Eye (tissue), 1 donor: ENCODE data around the gene ACAA1.
"Not testable (repeated sequence)": the region's sequence is repeated elsewhere in the genome, so short reads cannot be mapped to it uniquely, and the experiment has no call there.

Experiments used
- DNase-seq: peaks from one replicate; pipeline ENCODE4 v3.0.0-alpha.2; 2015

ACAA1 gene

GRCh38 chr3:38153221-38153620 lies 16.3 kb upstream of the ACAA1 start:
- no peak for DNase-seq

DNA sequence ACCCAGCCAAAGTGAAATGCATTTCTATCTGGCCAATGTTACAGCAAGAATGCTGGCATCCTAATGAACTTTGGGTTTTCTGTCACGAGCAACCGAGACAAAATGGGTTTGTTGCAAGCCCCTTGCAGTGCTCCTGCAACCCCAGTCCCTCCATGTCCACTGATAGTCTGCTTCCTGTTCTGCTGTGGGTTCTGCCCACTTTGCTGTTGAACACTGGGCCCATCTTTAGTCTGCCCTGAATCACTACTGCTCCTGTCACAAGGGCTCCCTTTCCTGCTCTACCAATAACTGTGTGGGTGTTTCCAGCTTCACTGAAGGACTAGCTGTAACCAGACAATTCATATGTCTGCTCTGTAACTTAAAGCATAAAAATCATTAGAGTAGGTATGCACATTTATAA lies 15.7 kb upstream of the ACAA1 start:
- DNase-seq = no peak

- no peak for DNase-seq
Measured at GRCh38 chr3:38151667-38152265, 14.8 kb upstream of the ACAA1 start.

GRCh38 chr3:38150780-38151528 lies 14.0 kb upstream of the ACAA1 start:
- no peak for DNase-seq

GRCh38 chr3:38149708-38150107 lies 12.8 kb upstream of the ACAA1 start:
- DNase-seq = no peak

GRCh38 chr3:38148311-38148882 lies 11.5 kb upstream of the ACAA1 start:
- DNase-seq = no peak

- no peak for DNase-seq
Measured at GRCh38 chr3:38147421-38147820, 10.5 kb upstream of the ACAA1 start.

- no peak for DNase-seq
Measured at GRCh38 chr3:38146504-38146903, 9.6 kb upstream of the ACAA1 start.

GRCh38 chr3:38143511-38143910 lies 6.6 kb upstream of the ACAA1 start:
- DNase-seq = no peak

DNA sequence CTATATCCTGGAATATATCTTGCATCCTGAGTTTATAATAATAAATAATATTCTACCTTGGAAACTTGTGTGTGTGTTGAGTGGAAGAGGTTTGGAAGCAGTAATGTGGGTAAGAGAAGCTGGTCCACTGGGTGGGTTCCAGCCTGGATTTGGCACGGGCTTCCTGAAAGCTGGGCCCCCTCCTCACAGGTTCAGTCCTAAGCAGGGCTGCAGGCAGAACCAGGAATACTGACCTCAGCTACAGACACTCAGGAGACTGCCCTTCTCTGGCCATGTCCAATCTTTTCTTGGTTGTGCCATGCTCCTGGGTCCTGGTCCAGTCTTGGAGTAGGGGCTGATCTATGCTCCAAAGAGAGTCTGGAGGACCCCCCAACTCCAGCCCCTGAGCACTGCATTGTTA lies 6.0 kb upstream of the ACAA1 start:
- DNase-seq = no peak

DNA sequence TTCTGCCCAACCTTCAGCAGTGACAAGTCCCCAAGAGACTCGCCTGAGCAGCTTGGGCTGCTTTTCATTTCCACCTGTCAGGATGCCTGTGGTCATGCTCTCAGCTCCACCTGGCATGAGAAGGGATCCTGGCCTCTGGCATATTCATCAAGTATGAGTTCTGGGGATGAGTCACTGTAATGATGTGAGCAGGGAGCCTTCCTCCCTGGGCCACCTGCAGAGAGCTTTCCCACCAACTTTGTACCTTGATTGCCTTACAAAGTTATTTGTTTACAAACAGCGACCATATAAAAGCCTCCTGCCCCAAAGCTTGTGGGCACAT lies 5.0 kb upstream of the ACAA1 start:
- DNase-seq = no peak

- DNase-seq = no peak
Measured at GRCh38 chr3:38141173-38141951, 4.4 kb upstream of the ACAA1 start.

- no peak for DNase-seq
Measured at GRCh38 chr3:38140326-38141172, 3.6 kb upstream of the ACAA1 start.

GRCh38 chr3:38139652-38140051 lies 2.7 kb upstream of the ACAA1 start:
- no peak for DNase-seq

DNA sequence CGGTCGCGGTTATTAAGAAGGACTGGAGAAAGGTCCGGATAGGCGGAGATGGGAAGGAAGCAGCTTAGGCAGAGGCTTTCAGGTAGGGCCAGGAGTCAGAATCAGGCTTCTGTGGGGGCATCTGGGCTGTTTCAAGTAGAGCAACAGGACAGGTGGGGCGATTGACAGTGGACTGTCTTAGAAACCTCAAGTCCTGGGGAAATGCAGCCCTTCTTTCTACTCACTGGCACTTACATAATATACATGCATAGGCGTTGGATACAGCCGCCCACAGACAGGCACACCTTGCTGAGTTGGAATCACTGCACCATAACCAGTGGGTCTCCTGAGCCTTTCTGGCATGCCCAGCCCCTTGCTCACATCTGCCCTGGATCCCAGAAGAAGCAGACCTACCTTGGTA lies 2.3 kb upstream of the ACAA1 start:
- no peak for DNase-seq

GRCh38 chr3:38138349-38139190 lies 1.6 kb upstream of the ACAA1 start, which contains the start of gene MYD88:
TSS of gene MYD88 (plus strand) at chr3:38138661. CDS start at chr3:38138701, 40 bp downstream.
- peak; percentile 85 for DNase-seq

DNA sequence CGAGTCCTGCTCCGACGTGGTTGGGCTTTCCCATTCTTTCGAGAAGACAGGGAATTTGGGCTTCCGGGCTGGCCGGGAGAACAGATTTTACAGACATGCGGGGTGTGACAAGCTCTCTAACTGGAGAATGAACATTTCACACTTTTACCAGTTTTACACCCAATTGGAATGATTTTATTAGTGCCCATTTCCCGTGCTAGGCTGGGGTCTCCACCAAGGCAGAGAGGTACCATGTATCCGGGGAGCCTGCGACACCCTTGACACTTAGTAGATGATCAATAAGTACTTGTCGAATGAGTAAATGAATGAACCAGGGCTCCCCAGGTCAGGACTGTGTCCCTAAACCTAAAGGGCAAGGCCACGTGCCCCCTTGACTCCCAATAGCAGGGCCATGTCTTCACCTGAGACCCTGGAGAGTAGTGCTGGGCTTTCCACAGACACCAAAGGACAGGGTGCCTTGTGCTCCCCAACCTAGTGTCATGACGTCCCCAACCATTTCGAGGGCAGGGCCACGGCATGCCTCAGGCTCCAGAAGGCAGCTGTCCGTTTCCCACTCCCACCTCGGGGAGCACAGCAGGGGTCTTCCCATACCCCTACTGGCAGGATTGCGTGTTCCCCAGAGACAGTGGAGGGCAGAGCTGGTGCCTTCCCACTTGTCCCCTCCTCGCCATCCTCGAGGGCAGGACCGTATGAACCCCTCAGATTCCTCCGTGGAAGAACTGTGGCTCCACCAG lies 855 bp upstream of the ACAA1 start:
- no peak for DNase-seq

- peak; percentile 67 for DNase-seq
Measured at GRCh38 chr3:38136393-38136776, 542 bp downstream of the ACAA1 start.

GRCh38 chr3:38135621-38136277 lies 1.2 kb downstream of the ACAA1 start:
- not testable (repeated sequence) for DNase-seq

DNA sequence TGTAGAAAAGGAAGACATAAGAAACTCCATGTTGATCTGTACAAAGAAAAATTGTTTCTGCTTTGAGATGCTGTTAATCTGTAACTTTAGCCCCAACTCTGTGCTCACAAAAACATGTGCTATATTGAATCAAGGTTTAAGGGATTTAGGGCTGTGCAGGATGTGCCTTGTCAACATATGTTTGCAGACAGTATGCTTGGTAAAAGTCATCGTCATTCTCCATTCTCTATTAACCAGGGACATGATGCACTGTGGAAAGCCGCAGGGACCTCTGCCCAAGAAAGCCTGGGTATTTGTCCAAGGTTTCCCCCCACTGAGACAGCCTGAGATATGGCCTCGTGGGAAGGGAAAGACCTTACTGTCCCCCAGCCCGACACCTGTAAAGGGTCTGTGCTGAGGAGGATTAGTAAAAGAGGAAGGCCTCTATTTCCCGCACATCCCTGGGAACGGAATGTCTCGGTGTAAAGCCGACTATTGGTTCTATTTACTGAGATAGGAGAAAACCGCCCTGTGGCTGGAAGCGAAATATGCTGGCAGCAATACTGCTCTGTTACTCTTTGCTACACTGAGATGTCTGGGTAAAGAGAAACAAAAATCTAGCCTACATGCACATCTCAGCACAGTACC lies 2.3 kb downstream of the ACAA1 start:
- DNase-seq = not testable (repeated sequence)
